ENCODE measurements around the gene CPTP.
"Not testable (repeated sequence)": the region's sequence is repeated elsewhere in the genome, so short reads cannot be mapped to it uniquely, and the experiment has no call there.

Gene CPTP

GRCh38 chr1:1360506-1361169 lies 36.0 kb downstream of the CPTP start:
- no peak for DNase-seq (ENCODE audit: low read depth in 2 of 2, low spot score in 1 of 2)

GRCh38 chr1:1361233-1361981 lies 36.8 kb downstream of the CPTP start:
- DNase-seq (ENCODE audit: low read depth in 2 of 2, low spot score in 1 of 2), result no peak

- DNase-seq (ENCODE audit: low read depth in 2 of 2, low spot score in 1 of 2), result no peak
Measured at GRCh38 chr1:1361982-1362423, 37.4 kb downstream of the CPTP start.

GRCh38 chr1:1364266-1364665 lies 39.7 kb downstream of the CPTP start:
- DNase-seq (ENCODE audit: low read depth in 2 of 2, low spot score in 1 of 2), result no peak

- no peak for DNase-seq (ENCODE audit: low read depth in 2 of 2, low spot score in 1 of 2)
Measured at GRCh38 chr1:1365875-1366698, 41.5 kb downstream of the CPTP start.

- DNase-seq (ENCODE audit: low read depth in 2 of 2, low spot score in 1 of 2), result no peak
Measured at GRCh38 chr1:1366699-1367066, 42.1 kb downstream of the CPTP start.

GRCh38 chr1:1367315-1367714 lies 42.7 kb downstream of the CPTP start:
- DNase-seq (ENCODE audit: low read depth in 2 of 2, low spot score in 1 of 2), result no peak

GRCh38 chr1:1370094-1370493 lies 45.5 kb downstream of the CPTP start:
- DNase-seq (ENCODE audit: low read depth in 2 of 2, low spot score in 1 of 2), result not testable (repeated sequence)

- no peak for DNase-seq (ENCODE audit: low read depth in 2 of 2, low spot score in 1 of 2)
Measured at GRCh38 chr1:1370771-1371300, 46.2 kb downstream of the CPTP start.

- peak in 1 of 2 donors; percentile 19 for DNase-seq (ENCODE audit: low read depth in 2 of 2, low spot score in 1 of 2)
Measured at GRCh38 chr1:1371364-1371745, 46.8 kb downstream of the CPTP start.

GRCh38 chr1:1371746-1372711 lies 47.4 kb downstream of the CPTP start:
- peak; percentile 53 to 62 for DNase-seq (ENCODE audit: low read depth in 2 of 2, low spot score in 1 of 2)

GRCh38 chr1:1373051-1373814 lies 48.6 kb downstream of the CPTP start:
- DNase-seq (ENCODE audit: low read depth in 2 of 2, low spot score in 1 of 2), result no peak

GRCh38 chr1:1373815-1374588 lies 49.4 kb downstream of the CPTP start:
- DNase-seq (ENCODE audit: low read depth in 2 of 2, low spot score in 1 of 2), result no peak

- no peak for DNase-seq (ENCODE audit: low read depth in 2 of 2, low spot score in 1 of 2)
Measured at GRCh38 chr1:1374589-1374928, 50.0 kb downstream of the CPTP start.

GRCh38 chr1:1374929-1375662 lies 50.5 kb downstream of the CPTP start, which contains the start of gene AURKAIP1:
AURKAIP1 (minus strand) TSS chr1:1375207; CDS start chr1:1374756, 451 bp downstream.
- peak; percentile 85 to 93 for DNase-seq (ENCODE audit: low read depth in 2 of 2, low spot score in 1 of 2)

- DNase-seq (ENCODE audit: low read depth in 2 of 2, low spot score in 1 of 2), result no peak
Measured at GRCh38 chr1:1376551-1377226, 52.1 kb downstream of the CPTP start.

GRCh38 chr1:1377540-1378205 lies 53.1 kb downstream of the CPTP start:
- no peak for DNase-seq (ENCODE audit: low read depth in 2 of 2, low spot score in 1 of 2)
